ENCODE results near the gene PTMA. TPM values are rescaled to one million over a fixed set of nuclear protein-coding genes. Genes with fewer than 3 reads are reported as not detected.
A peak's percentile ranks its signal among the peaks of the same experiment; 100 is the strongest.

The PTMA gene
- total RNA-seq, 1 experiment from 2014 or later: 2,164 TPM

DNA sequence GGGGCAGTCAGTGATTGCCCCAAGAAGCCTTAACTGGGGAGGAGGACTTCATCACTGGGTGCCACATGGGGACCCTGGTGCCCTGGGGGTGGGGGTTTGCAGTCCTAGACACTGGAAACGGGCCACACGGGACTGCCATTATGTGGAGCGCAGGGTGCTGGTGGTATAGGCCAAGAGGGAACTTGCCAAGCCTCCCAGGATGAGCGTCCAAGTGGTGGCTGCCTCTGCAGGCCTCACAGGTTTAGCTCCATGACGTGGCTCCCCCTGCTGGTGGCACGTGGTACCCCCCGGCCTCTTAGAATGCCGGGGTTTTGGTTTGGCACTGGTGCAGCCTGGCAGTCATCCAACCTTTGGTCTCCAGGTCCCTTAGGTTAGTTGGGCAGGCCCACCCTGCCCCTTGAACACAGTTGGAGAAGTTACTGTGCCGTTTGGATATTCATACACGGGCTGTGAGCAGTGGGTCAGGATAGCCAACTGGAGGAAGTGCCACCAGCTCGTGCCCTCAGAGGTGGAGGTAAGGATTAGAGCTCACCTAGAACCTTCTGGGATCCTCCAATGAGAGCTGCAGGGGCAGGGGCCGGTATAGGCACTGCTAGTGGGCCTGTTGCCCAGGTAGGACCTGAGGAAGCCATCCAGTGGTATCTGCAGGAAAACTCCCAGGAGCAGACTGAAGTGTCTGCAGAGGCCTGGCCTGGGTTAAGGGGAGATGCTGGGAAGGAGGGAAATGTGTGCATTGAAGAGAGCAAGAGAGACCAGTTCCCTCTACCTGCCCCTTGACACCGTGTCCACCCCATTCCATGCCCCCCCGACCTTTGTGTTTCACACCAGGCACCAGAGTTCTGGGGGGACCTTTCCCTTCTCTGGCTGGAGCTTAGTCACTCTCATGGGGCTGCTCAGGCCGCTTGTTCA is 5.7 kb downstream of the PTMA start (continued):
- TF ChIP-seq FOXP1 (CRISPR knock-in tag; IDR thresholded peaks at IDR 0.05; ENCODE audit: borderline replicate concordance): peak; percentile 58; the same call in 1 of the 2 replicates
- TF ChIP-seq, protein P1, sequence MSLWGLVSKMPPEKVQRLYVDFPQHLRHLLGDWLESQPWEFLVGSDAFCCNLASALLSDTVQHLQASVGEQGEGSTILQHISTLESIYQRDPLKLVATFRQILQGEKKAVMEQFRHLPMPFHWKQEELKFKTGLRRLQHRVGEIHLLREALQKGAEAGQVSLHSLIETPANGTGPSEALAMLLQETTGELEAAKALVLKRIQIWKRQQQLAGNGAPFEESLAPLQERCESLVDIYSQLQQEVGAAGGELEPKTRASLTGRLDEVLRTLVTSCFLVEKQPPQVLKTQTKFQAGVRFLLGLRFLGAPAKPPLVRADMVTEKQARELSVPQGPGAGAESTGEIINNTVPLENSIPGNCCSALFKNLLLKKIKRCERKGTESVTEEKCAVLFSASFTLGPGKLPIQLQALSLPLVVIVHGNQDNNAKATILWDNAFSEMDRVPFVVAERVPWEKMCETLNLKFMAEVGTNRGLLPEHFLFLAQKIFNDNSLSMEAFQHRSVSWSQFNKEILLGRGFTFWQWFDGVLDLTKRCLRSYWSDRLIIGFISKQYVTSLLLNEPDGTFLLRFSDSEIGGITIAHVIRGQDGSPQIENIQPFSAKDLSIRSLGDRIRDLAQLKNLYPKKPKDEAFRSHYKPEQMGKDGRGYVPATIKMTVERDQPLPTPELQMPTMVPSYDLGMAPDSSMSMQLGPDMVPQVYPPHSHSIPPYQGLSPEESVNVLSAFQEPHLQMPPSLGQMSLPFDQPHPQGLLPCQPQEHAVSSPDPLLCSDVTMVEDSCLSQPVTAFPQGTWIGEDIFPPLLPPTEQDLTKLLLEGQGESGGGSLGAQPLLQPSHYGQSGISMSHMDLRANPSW (CRISPR knock-in tag; conservative IDR thresholded peaks at IDR 0.05; ENCODE audit: low read depth): no peak
- TF ChIP-seq, protein P2, sequence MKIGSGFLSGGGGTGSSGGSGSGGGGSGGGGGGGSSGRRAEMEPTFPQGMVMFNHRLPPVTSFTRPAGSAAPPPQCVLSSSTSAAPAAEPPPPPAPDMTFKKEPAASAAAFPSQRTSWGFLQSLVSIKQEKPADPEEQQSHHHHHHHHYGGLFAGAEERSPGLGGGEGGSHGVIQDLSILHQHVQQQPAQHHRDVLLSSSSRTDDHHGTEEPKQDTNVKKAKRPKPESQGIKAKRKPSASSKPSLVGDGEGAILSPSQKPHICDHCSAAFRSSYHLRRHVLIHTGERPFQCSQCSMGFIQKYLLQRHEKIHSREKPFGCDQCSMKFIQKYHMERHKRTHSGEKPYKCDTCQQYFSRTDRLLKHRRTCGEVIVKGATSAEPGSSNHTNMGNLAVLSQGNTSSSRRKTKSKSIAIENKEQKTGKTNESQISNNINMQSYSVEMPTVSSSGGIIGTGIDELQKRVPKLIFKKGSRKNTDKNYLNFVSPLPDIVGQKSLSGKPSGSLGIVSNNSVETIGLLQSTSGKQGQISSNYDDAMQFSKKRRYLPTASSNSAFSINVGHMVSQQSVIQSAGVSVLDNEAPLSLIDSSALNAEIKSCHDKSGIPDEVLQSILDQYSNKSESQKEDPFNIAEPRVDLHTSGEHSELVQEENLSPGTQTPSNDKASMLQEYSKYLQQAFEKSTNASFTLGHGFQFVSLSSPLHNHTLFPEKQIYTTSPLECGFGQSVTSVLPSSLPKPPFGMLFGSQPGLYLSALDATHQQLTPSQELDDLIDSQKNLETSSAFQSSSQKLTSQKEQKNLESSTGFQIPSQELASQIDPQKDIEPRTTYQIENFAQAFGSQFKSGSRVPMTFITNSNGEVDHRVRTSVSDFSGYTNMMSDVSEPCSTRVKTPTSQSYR (CRISPR knock-in tag; IDR thresholded peaks at IDR 0.05): 0 out of 2 replicates have a peak, but pooled peaks have one; percentile 11
- TF ChIP-seq, protein P3, sequence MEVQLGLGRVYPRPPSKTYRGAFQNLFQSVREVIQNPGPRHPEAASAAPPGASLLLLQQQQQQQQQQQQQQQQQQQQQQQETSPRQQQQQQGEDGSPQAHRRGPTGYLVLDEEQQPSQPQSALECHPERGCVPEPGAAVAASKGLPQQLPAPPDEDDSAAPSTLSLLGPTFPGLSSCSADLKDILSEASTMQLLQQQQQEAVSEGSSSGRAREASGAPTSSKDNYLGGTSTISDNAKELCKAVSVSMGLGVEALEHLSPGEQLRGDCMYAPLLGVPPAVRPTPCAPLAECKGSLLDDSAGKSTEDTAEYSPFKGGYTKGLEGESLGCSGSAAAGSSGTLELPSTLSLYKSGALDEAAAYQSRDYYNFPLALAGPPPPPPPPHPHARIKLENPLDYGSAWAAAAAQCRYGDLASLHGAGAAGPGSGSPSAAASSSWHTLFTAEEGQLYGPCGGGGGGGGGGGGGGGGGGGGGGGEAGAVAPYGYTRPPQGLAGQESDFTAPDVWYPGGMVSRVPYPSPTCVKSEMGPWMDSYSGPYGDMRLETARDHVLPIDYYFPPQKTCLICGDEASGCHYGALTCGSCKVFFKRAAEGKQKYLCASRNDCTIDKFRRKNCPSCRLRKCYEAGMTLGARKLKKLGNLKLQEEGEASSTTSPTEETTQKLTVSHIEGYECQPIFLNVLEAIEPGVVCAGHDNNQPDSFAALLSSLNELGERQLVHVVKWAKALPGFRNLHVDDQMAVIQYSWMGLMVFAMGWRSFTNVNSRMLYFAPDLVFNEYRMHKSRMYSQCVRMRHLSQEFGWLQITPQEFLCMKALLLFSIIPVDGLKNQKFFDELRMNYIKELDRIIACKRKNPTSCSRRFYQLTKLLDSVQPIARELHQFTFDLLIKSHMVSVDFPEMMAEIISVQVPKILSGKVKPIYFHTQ (CRISPR knock-in tag; IDR thresholded peaks at IDR 0.05): peak; percentile 99
- 0 out of 2 replicates have a peak, but pooled peaks have one; percentile 2 for TF ChIP-seq ZNF121 (CRISPR knock-in tag; IDR thresholded peaks at IDR 0.05)
- TF ChIP-seq, protein P4, sequence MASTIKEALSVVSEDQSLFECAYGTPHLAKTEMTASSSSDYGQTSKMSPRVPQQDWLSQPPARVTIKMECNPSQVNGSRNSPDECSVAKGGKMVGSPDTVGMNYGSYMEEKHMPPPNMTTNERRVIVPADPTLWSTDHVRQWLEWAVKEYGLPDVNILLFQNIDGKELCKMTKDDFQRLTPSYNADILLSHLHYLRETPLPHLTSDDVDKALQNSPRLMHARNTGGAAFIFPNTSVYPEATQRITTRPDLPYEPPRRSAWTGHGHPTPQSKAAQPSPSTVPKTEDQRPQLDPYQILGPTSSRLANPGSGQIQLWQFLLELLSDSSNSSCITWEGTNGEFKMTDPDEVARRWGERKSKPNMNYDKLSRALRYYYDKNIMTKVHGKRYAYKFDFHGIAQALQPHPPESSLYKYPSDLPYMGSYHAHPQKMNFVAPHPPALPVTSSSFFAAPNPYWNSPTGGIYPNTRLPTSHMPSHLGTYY (CRISPR knock-in tag; IDR thresholded peaks at IDR 0.05): peak; percentile 99
- TF ChIP-seq GTF2I (CRISPR knock-in tag; conservative IDR thresholded peaks at IDR 0.05): peak; percentile 72; the same call in 1 of the 2 replicates
- TF ChIP-seq, protein P5, sequence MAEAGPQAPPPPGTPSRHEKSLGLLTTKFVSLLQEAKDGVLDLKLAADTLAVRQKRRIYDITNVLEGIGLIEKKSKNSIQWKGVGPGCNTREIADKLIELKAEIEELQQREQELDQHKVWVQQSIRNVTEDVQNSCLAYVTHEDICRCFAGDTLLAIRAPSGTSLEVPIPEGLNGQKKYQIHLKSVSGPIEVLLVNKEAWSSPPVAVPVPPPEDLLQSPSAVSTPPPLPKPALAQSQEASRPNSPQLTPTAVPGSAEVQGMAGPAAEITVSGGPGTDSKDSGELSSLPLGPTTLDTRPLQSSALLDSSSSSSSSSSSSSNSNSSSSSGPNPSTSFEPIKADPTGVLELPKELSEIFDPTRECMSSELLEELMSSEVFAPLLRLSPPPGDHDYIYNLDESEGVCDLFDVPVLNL (CRISPR knock-in tag; IDR thresholded peaks at IDR 0.05; ENCODE audit: borderline replicate concordance, low read depth): 0 out of 2 replicates have a peak, but pooled peaks have one; percentile 53
- TF ChIP-seq HMGA2 (CRISPR knock-in tag; IDR thresholded peaks at IDR 0.05): 0 out of 2 replicates have a peak, but pooled peaks have one; percentile 2
- TF ChIP-seq, protein P6, sequence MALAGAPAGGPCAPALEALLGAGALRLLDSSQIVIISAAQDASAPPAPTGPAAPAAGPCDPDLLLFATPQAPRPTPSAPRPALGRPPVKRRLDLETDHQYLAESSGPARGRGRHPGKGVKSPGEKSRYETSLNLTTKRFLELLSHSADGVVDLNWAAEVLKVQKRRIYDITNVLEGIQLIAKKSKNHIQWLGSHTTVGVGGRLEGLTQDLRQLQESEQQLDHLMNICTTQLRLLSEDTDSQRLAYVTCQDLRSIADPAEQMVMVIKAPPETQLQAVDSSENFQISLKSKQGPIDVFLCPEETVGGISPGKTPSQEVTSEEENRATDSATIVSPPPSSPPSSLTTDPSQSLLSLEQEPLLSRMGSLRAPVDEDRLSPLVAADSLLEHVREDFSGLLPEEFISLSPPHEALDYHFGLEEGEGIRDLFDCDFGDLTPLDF (CRISPR knock-in tag; IDR thresholded peaks at IDR 0.05): peak; percentile 29; the same call in 1 of the 2 replicates
- TF ChIP-seq SOX15 (CRISPR knock-in tag; IDR thresholded peaks at IDR 0.05): no peak
- TF ChIP-seq OVOL2 (CRISPR knock-in tag; IDR thresholded peaks at IDR 0.05; ENCODE audit: borderline replicate concordance): 0 out of 2 replicates have a peak, but pooled peaks have one; percentile 10
- peak; percentile 74; the same call in 1 of the 2 replicates for TF ChIP-seq NFE2L1 (CRISPR knock-in tag; IDR thresholded peaks at IDR 0.05)
- TF ChIP-seq, protein P7, sequence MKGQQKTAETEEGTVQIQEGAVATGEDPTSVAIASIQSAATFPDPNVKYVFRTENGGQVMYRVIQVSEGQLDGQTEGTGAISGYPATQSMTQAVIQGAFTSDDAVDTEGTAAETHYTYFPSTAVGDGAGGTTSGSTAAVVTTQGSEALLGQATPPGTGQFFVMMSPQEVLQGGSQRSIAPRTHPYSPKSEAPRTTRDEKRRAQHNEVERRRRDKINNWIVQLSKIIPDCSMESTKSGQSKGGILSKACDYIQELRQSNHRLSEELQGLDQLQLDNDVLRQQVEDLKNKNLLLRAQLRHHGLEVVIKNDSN (CRISPR knock-in tag; IDR thresholded peaks at IDR 0.05): peak; percentile 85
- TF ChIP-seq, protein P8, sequence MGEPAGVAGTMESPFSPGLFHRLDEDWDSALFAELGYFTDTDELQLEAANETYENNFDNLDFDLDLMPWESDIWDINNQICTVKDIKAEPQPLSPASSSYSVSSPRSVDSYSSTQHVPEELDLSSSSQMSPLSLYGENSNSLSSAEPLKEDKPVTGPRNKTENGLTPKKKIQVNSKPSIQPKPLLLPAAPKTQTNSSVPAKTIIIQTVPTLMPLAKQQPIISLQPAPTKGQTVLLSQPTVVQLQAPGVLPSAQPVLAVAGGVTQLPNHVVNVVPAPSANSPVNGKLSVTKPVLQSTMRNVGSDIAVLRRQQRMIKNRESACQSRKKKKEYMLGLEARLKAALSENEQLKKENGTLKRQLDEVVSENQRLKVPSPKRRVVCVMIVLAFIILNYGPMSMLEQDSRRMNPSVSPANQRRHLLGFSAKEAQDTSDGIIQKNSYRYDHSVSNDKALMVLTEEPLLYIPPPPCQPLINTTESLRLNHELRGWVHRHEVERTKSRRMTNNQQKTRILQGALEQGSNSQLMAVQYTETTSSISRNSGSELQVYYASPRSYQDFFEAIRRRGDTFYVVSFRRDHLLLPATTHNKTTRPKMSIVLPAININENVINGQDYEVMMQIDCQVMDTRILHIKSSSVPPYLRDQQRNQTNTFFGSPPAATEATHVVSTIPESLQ (CRISPR knock-in tag; IDR thresholded peaks at IDR 0.05): no peak
- TF ChIP-seq CREB1 (CRISPR knock-in tag; IDR thresholded peaks at IDR 0.05): no peak; the same call in none of the 2 replicates

Data from WTC11 (cell line).